Keratinocyte (primary cell): ENCODE data around the gene PAX5.

ENCODE experiments used
- EZH2 ChIP-seq: IDR thresholded peaks from one replicate; pipeline ENCODE4 v1.6.1; 2012; ENCODE audit warnings: inconsistent platforms, mild to moderate bottlenecking, low read length, moderate library complexity
- TF ChIP-seq, protein P1 (sequence below), 3 experiments: IDR thresholded peaks in 1 of 3; conservative IDR thresholded peaks in 1 of 3; optimal IDR thresholded peaks in 1 of 3; 2 replicates in 2 of 3; 3 replicates in 1 of 3; pipeline versions ENCODE3 to v1.5.1; 2011; ENCODE audit warnings: low read length in 3 of 3, mild to moderate bottlenecking in 3 of 3, moderate library complexity in 2 of 3, control low read depth in 1 of 3, inconsistent platforms in 1 of 3; ENCODE audit not compliant: insufficient read depth in 2 of 3; ENCODE audit errors: extremely low read depth in 1 of 3

DNA sequence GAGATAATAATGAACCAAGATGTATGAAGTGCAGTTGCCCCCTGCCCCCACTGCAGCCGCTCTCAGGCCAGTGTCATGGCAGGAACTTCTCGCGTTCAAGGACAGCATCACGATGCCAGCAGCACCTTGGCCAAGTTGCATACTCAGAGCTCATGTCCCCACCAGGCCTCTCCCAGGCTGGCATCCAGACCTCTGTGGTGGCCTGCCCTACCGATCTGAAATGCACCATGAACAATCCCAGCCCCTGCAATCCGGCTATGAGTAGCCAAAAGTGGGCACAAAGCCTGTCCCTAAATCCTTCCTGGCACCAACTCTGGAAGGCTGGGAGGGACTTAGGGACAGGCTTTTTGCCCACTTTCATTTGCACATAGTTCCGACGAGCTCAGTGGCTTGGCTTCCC, 140.9 kb downstream of the PAX5 start:
- TF ChIP-seq, protein P1, sequence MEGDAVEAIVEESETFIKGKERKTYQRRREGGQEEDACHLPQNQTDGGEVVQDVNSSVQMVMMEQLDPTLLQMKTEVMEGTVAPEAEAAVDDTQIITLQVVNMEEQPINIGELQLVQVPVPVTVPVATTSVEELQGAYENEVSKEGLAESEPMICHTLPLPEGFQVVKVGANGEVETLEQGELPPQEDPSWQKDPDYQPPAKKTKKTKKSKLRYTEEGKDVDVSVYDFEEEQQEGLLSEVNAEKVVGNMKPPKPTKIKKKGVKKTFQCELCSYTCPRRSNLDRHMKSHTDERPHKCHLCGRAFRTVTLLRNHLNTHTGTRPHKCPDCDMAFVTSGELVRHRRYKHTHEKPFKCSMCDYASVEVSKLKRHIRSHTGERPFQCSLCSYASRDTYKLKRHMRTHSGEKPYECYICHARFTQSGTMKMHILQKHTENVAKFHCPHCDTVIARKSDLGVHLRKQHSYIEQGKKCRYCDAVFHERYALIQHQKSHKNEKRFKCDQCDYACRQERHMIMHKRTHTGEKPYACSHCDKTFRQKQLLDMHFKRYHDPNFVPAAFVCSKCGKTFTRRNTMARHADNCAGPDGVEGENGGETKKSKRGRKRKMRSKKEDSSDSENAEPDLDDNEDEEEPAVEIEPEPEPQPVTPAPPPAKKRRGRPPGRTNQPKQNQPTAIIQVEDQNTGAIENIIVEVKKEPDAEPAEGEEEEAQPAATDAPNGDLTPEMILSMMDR (optimal IDR thresholded peaks at IDR 0.05 in 1 of 3, IDR thresholded peaks at IDR 0.05 in 1 of 3, conservative IDR thresholded peaks at IDR 0.05 in 1 of 3; ENCODE audit: extremely low read depth in 1 of 3, insufficient read depth in 2 of 3, low read length in 3 of 3) = no peak
- TF ChIP-seq EZH2 = no peak
